Panc1 (cell line): Measurements from ENCODE around the gene CHST12. TPM values are rescaled to one million over a fixed set of nuclear protein-coding genes. Genes with fewer than 3 reads are reported as not detected.

ENCODE experiments used
- ATAC-seq: fragments of 200-7000 bp; cut with Tn5 transposase; 2 replicates; pipeline ENCODE4 v1.9.1; 2020; ENCODE audit warnings: mild to moderate bottlenecking, moderate library complexity
- BruUV-seq: library from RNA; stranded (reverse); fragments of 400-500 nt; replicated peaks from 2 replicates; lab custom pipeline; 2021; lab: Mats Ljungman, UMichigan
- CTCF ChIA-PET: fragments of 300-600 bp; sonication (Branson Sonifier 250); formaldehyde crosslinking; loops from one replicate; lab custom pipeline; 2022; ENCODE audit warnings: antibody characterized with exemption; lab: Charles Lee
- POLR2A ChIA-PET: fragments of 300-600 bp; sonication (Branson Sonifier 250); formaldehyde crosslinking; loops from one replicate; lab custom pipeline; 2022; ENCODE audit warnings: antibody characterized with exemption; lab: Charles Lee
- DNase-seq: peaks from one replicate; pipeline ENCODE4 v3.0.0-alpha.2; 2010; ENCODE audit warnings: low read depth, low spot score
- H3K27ac ChIP-seq: 2 replicates; pipeline ENCODE4 v1.5.1; 2011; ENCODE audit warnings: mild to moderate bottlenecking, low read length, inconsistent platforms
- H3K27me3 ChIP-seq: fragments of 200-500 bp; sonication (Bioruptor generic); 2 replicates; pipeline ENCODE4 v1.6.0; 2014; ENCODE audit warnings: low read length, inconsistent platforms; ENCODE audit not compliant: control insufficient read depth, insufficient read depth
- H3K36me3 ChIP-seq: fragments of 200-500 bp; sonication (Bioruptor generic); 2 replicates; pipeline ENCODE4 v1.5.1; 2014; ENCODE audit warnings: inconsistent platforms, mild to moderate bottlenecking, low read length, moderate library complexity; ENCODE audit not compliant: control insufficient read depth, insufficient read depth
- H3K4me1 ChIP-seq: 2 replicates; pipeline ENCODE4 v1.5.1; 2011; ENCODE audit warnings: inconsistent platforms, mild to moderate bottlenecking, low read length, moderate library complexity; ENCODE audit not compliant: control insufficient read depth, insufficient read depth
- H3K4me3 ChIP-seq, 2 experiments: 2 replicates each; pipeline ENCODE4 v1.5.1; 2011 to 2012; ENCODE audit warnings: low read depth in 2 of 2, low read length in 2 of 2, mild to moderate bottlenecking in 2 of 2, inconsistent platforms in 1 of 2, moderate library complexity in 1 of 2
- H3K9me3 ChIP-seq: fragments of 200-500 bp; sonication (Bioruptor generic); 2 replicates; pipeline ENCODE4 v1.5.1; 2014; ENCODE audit warnings: low read depth, mild to moderate bottlenecking, inconsistent platforms, low read length, moderate library complexity; ENCODE audit not compliant: control insufficient read depth, insufficient read depth
- CTCF ChIP-seq: fragments of 450-650 bp; IDR thresholded peaks from 2 replicates; pipeline ENCODE4 v1.5.1; 2017; ENCODE audit warnings: mild to moderate bottlenecking
- POLR2AphosphoS5 ChIP-seq: IDR thresholded peaks from 2 replicates; pipeline ENCODE4 v1.6.1; 2012; ENCODE audit warnings: mild to moderate bottlenecking, low read depth, low read length, moderate library complexity
- REST ChIP-seq, 2 experiments: IDR thresholded peaks; 2 replicates each; pipeline ENCODE4 v1.6.1; 2011 to 2012; ENCODE audit warnings: low read depth in 2 of 2, control low read depth in 1 of 2, low read length in 1 of 2, mild to moderate bottlenecking in 1 of 2, moderate library complexity in 1 of 2; ENCODE audit not compliant: insufficient read depth in 1 of 2
- SIN3A ChIP-seq: IDR thresholded peaks from 2 replicates; pipeline ENCODE4 v1.6.1; 2012; ENCODE audit warnings: low read depth, mild to moderate bottlenecking, low read length, moderate library complexity, borderline replicate concordance; ENCODE audit not compliant: insufficient read depth
- TCF7L2 ChIP-seq: IDR thresholded peaks from 2 replicates; pipeline ENCODE4 v1.6.1; 2011; ENCODE audit warnings: mild to moderate bottlenecking, low read depth, low read length, inconsistent platforms
- in situ Hi-C: cut with HindIII; loops from 2 replicates; pipeline ENCODE4 v1.10.0; 2016; ENCODE audit warnings: low sequenced_read_pairs, low pct_unique_long_range_greater_than_20kb
- intact Hi-C: fragments of 100-400 bp; cut with micrococcal nuclease; formaldehyde crosslinking; loops from one replicate; pipeline ENCODE4 v1.10.0; 2022; ENCODE audit not compliant: unreplicated experiment
- total RNA-seq: library from RNA; stranded (reverse); gene quantifications from one replicate; pipeline ENCODE4 v1.2.1, GENCODE V29; 2021; ENCODE audit not compliant: unreplicated experiment

Gene CHST12
- total RNA-seq, 1 experiment from 2014 or later = 48.3 TPM

GRCh38 chr7:2451171-2452073, 48.0 kb downstream of the CHST12 start:
- TF ChIP-seq POLR2AphosphoS5 = no peak
- TF ChIP-seq REST (IDR thresholded peaks at IDR 0.05; ENCODE audit: insufficient read depth in 1 of 2, low read depth in 2 of 2, low read length in 1 of 2) = 0 out of 4 replicates have a peak, but pooled peaks of 1 of the 2 experiments have one; percentile 46
- peak; percentile 99 for TF ChIP-seq CTCF
- no peak for TF ChIP-seq SIN3A
- TF ChIP-seq TCF7L2 = no peak
- Histone ChIP-seq H3K36me3 (no peaks in the 10 kb centered on the region), H3K9me3 (no peaks in the 10 kb centered on the region), H3K27ac (peak overlapping the region; percentile 60), H3K4me1 (peaks cover 18% of the 10 kb centered on the region), H3K4me3 (peak overlapping the region; percentile 6 to 51), H3K27me3 (no peaks in the 10 kb centered on the region)
- peak; percentile 98 for ATAC-seq
- no TSS peak for BruUV-seq
- ChIA-PET POLR2A (no interaction called here), CTCF (interaction anchor here (0.5 to 3.8 kb wide), 12 partner anchors 16 to 476 kb away, joined by 3 to 52 read pairs (median 4); no protein-coding TSS in a partner anchor)
- peak; percentile 12 for DNase-seq
- intact Hi-C loops (loop anchor here (10.0 kb wide), 1 partner anchor 233 kb away; the partner anchor contains the start of gene AMZ1), in situ Hi-C loops (no loop called here)

GRCh38 chr7:2452074-2452507, 48.7 kb downstream of the CHST12 start:
- TF ChIP-seq SIN3A (no peak), REST (IDR thresholded peaks at IDR 0.05; ENCODE audit: insufficient read depth in 1 of 2, low read depth in 2 of 2, low read length in 1 of 2) (no peak), TCF7L2 (no peak), POLR2AphosphoS5 (no peak), CTCF (no peak)
- in situ Hi-C loops (no loop called here), intact Hi-C loops (loop anchor here (10.0 kb wide), 1 partner anchor 233 kb away; the partner anchor contains the start of gene AMZ1)
- Histone ChIP-seq H3K27me3 (no peaks in the 10 kb centered on the region), H3K9me3 (no peaks in the 10 kb centered on the region), H3K4me1 (peaks cover 18% of the 10 kb centered on the region), H3K27ac (peak overlapping the region; percentile 60), H3K4me3 (peak overlapping the region in 1 of 2 experiments; percentile 51; a peak in 2 of 4 replicates), H3K36me3 (no peaks in the 10 kb centered on the region)
- DNase-seq = no peak
- ATAC-seq = peak; percentile 13
- ChIA-PET POLR2A (no interaction called here), CTCF (interaction anchor here (0.6 to 3.8 kb wide), 6 partner anchors 15 to 258 kb away, joined by 3 to 52 read pairs (median 3); no protein-coding TSS in a partner anchor)
- no TSS peak for BruUV-seq
